Hepatocyte (in vitro differentiated cells): ENCODE results near the gene CEBPZOS. TPM values are rescaled to one million over a fixed set of nuclear protein-coding genes. Genes with fewer than 3 reads are reported as not detected.

Experiments
- DNase-seq: peaks from one replicate; pipeline ENCODE4 v3.0.0-alpha.2; 2016; ENCODE audit warnings: low spot score
- H2AFZ ChIP-seq: fragments of 200-600 bp; sonication (generic); 2 replicates; pipeline ENCODE4 v1.6.0; 2016; ENCODE audit warnings: antibody characterized with exemption, mild to moderate bottlenecking
- H3K27ac ChIP-seq: fragments of 200-600 bp; sonication (generic); 2 replicates; pipeline ENCODE4 v1.5.1; 2016; ENCODE audit warnings: mild to moderate bottlenecking
- H3K27me3 ChIP-seq: fragments of 200-600 bp; sonication (generic); 2 replicates; pipeline ENCODE4 v1.6.1; 2016
- H3K36me3 ChIP-seq: fragments of 200-600 bp; sonication (generic); replicated peaks from 2 replicates; pipeline ENCODE4 v1.5.1; 2016; ENCODE audit warnings: low read depth; ENCODE audit not compliant: insufficient read depth
- H3K4me1 ChIP-seq: fragments of 200-600 bp; sonication (generic); 2 replicates; pipeline ENCODE4 v1.5.1; 2016; ENCODE audit warnings: mild to moderate bottlenecking, moderate library complexity; ENCODE audit not compliant: insufficient read depth
- H3K4me2 ChIP-seq: fragments of 200-600 bp; sonication (generic); 2 replicates; pipeline ENCODE4 v1.6.0; 2016
- H3K4me3 ChIP-seq: fragments of 200-600 bp; sonication (generic); 2 replicates; pipeline ENCODE4 v1.5.1; 2016; ENCODE audit warnings: mild to moderate bottlenecking
- H3K79me2 ChIP-seq: fragments of 200-600 bp; sonication (generic); 2 replicates; pipeline ENCODE4 v1.6.0; 2017; ENCODE audit warnings: mild to moderate bottlenecking
- H3K9me2 ChIP-seq: fragments of 200-600 bp; sonication (generic); replicated peaks from 2 replicates; pipeline ENCODE4 v1.6.0; 2017; ENCODE audit warnings: mild to moderate bottlenecking; ENCODE audit not compliant: insufficient read depth
- H3K9me3 ChIP-seq: fragments of 200-600 bp; sonication (generic); 2 replicates; pipeline ENCODE4 v1.5.1; 2016; ENCODE audit warnings: low read depth, mild to moderate bottlenecking
- H4K20me1 ChIP-seq: fragments of 200-600 bp; sonication (generic); 2 replicates; pipeline ENCODE4 v1.6.0; 2016; ENCODE audit warnings: mild to moderate bottlenecking; ENCODE audit not compliant: insufficient read depth, poor library complexity, severe bottlenecking
- EZH2 ChIP-seq: fragments of 200-600 bp; sonication (generic); IDR thresholded peaks from 2 replicates; pipeline ENCODE4 v1.6.1; 2016; ENCODE audit warnings: antibody characterized with exemption, mild to moderate bottlenecking, borderline replicate concordance
- EZH2phosphoT487 ChIP-seq: fragments of 200-600 bp; sonication (generic); IDR thresholded peaks from one replicate; pipeline ENCODE4 v1.6.1; 2018; ENCODE audit warnings: antibody characterized with exemption, mild to moderate bottlenecking, low read depth, moderate library complexity; ENCODE audit not compliant: unreplicated experiment, severe bottlenecking
- WGBS: methylation state at CpG from one replicate; pipeline ENCODE4 v1.1.6; 2016; ENCODE audit warnings: low lambda C conversion rate; ENCODE audit errors: missing lambda C conversion rate; 5-methylcytosine and 5-hydroxymethylcytosine counted together
- polyA plus RNA-seq: library from polyadenylated mRNA; unstranded; fragments of >200 nt; fragmentation: Nextera tagmentation; extraction: Ambion mirVana; gene quantifications from 2 replicates; pipeline ENCODE4 v1.2.1, GENCODE V29; 2016
- total RNA-seq: library from RNA; depleted of rRNA; stranded (reverse); fragments of >200 nt; gene quantifications from 2 replicates; pipeline ENCODE4 v1.2.3, GENCODE V29; 2014
- TF ChIP-seq, protein P1 (sequence below): fragments of 200-600 bp; sonication (generic); IDR thresholded peaks from 2 replicates; pipeline ENCODE4 v1.5.1; 2016; ENCODE audit warnings: antibody characterized with exemption, mild to moderate bottlenecking; ENCODE audit not compliant: poor library complexity

The CEBPZOS gene
- total and polyA plus RNA-seq, 2 experiments from 2014 or later, result 11.0 to 13.7 TPM

GRCh38 chr2:37244755-37245154 lies 48.5 kb downstream of the CEBPZOS start:
- Histone ChIP-seq H3K4me1 (no peaks in the 10 kb centered on the region), H3K4me2 (no peak overlapping the region), H2AFZ (no peak overlapping the region), H3K36me3 (no peaks in the 10 kb centered on the region), H3K9me2 (no peaks in the 10 kb centered on the region), H3K27me3 (no peaks in the 10 kb centered on the region), H3K4me3 (no peak overlapping the region), H3K79me2 (no peaks in the 10 kb centered on the region), H3K9me3 (no peaks in the 10 kb centered on the region), H3K27ac (no peak overlapping the region), H4K20me1 (no peaks in the 10 kb centered on the region)
- WGBS, result 98% methylated on average over 3 of the region's 3 CpGs
- no peak for DNase-seq
- TF ChIP-seq, protein P1, sequence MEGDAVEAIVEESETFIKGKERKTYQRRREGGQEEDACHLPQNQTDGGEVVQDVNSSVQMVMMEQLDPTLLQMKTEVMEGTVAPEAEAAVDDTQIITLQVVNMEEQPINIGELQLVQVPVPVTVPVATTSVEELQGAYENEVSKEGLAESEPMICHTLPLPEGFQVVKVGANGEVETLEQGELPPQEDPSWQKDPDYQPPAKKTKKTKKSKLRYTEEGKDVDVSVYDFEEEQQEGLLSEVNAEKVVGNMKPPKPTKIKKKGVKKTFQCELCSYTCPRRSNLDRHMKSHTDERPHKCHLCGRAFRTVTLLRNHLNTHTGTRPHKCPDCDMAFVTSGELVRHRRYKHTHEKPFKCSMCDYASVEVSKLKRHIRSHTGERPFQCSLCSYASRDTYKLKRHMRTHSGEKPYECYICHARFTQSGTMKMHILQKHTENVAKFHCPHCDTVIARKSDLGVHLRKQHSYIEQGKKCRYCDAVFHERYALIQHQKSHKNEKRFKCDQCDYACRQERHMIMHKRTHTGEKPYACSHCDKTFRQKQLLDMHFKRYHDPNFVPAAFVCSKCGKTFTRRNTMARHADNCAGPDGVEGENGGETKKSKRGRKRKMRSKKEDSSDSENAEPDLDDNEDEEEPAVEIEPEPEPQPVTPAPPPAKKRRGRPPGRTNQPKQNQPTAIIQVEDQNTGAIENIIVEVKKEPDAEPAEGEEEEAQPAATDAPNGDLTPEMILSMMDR, result no peak
- no peak for TF ChIP-seq EZH2
- no peak for TF ChIP-seq EZH2phosphoT487

DNA sequence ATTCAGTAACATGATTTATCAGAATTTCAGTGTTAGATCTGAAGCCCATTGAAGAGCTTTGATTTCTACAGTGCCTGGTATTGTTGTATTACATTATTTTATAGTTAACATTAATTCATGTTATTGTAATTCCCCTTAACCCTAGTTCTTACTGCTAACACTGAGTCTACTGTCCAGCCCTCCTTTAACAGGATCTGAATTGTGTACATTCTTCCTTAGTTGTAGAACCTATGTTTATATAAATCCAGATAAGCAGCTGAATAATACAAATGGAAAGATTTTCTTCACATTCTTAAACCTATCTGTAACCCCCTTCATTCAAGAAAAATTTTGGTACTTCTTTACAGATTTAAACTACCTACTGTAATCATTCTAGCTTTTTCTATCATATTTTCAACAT lies 49.9 kb downstream of the CEBPZOS start:
- H3K4me1 ChIP-seq, result no peaks in the 10 kb centered on the region
- H3K4me2 ChIP-seq, result no peak overlapping the region

GRCh38 chr2:37250869-37251740 lies 54.8 kb downstream of the CEBPZOS start:
- TF ChIP-seq EZH2phosphoT487 (no peak), EZH2 (no peak)
- TF ChIP-seq, protein P1, result no peak
- Histone ChIP-seq H3K9me3 (no peaks in the 10 kb centered on the region), H3K4me3 (no peak overlapping the region), H3K27me3 (no peaks in the 10 kb centered on the region), H3K9me2 (no peaks in the 10 kb centered on the region), H3K79me2 (no peaks in the 10 kb centered on the region), H3K4me1 (no peaks in the 10 kb centered on the region), H3K36me3 (no peaks in the 10 kb centered on the region), H3K4me2 (no peak overlapping the region), H3K27ac (no peak overlapping the region), H4K20me1 (no peaks in the 10 kb centered on the region), H2AFZ (no peak overlapping the region)
- WGBS, result 76% methylated on average over 5 of the region's 5 CpGs
- DNase-seq, result no peak

More for the DNA sequence above, 49.9 kb downstream of the CEBPZOS start:
- no peak for DNase-seq
- no peaks in the 10 kb centered on the region for H3K9me3 ChIP-seq
- no peak overlapping the region for H2AFZ ChIP-seq
- no peak overlapping the region for H3K4me3 ChIP-seq
- H3K9me2 ChIP-seq, result no peaks in the 10 kb centered on the region
- no peaks in the 10 kb centered on the region for H3K36me3 ChIP-seq
- no peaks in the 10 kb centered on the region for H3K79me2 ChIP-seq
- TF ChIP-seq EZH2phosphoT487 (no peak), EZH2 (no peak)
- TF ChIP-seq, protein P1, result no peak
- H4K20me1 ChIP-seq, result no peaks in the 10 kb centered on the region
- no peak overlapping the region for H3K27ac ChIP-seq
- no peaks in the 10 kb centered on the region for H3K27me3 ChIP-seq

Other genes with a start within 250 kb of the CEBPZOS start
- gene STRN, start 230.0 kb upstream of the CEBPZOS start, total RNA-seq, result 13.9 and 14.1 TPM in 2 replicates
- 4.4 TPM in 2 replicates for gene STRN, start 230.0 kb upstream of the CEBPZOS start, polyA plus RNA-seq
- 24.1 and 25.1 TPM in 2 replicates for gene HEATR5B, start 112.1 kb upstream of the CEBPZOS start, total RNA-seq
- 5.1 and 8.7 TPM in 2 replicates for gene HEATR5B, start 112.1 kb upstream of the CEBPZOS start, polyA plus RNA-seq
- gene GPATCH11, start 112.0 kb upstream of the CEBPZOS start, total RNA-seq, result 4.3 and 7.0 TPM in 2 replicates
- 2.8 and 3.1 TPM in 2 replicates for gene GPATCH11, start 112.0 kb upstream of the CEBPZOS start, polyA plus RNA-seq
- gene EIF2AK2, start 39.5 kb upstream of the CEBPZOS start, total RNA-seq, result 35.6 and 38.4 TPM in 2 replicates
- gene EIF2AK2, start 39.5 kb upstream of the CEBPZOS start, polyA plus RNA-seq, result 22.2 and 27.8 TPM in 2 replicates
- not detected in 2 replicates for gene SULT6B1, start 7.8 kb upstream of the CEBPZOS start, total RNA-seq
- gene SULT6B1, start 7.8 kb upstream of the CEBPZOS start, polyA plus RNA-seq, result not detected in 2 replicates
- gene CEBPZ, start 35.1 kb downstream of the CEBPZOS start, total RNA-seq, result 40.3 and 49.7 TPM in 2 replicates
- 15.4 and 21.5 TPM in 2 replicates for gene CEBPZ, start 35.1 kb downstream of the CEBPZOS start, polyA plus RNA-seq
- 14.7 and 17.7 TPM in 2 replicates for gene NDUFAF7, start 35.2 kb downstream of the CEBPZOS start, total RNA-seq
- gene NDUFAF7, start 35.2 kb downstream of the CEBPZOS start, polyA plus RNA-seq, result 11.8 and 17.1 TPM in 2 replicates
- gene PRKD3, start 128.3 kb downstream of the CEBPZOS start, total RNA-seq, result 35.9 and 36.4 TPM in 2 replicates
- 17.3 and 20.7 TPM in 2 replicates for gene PRKD3, start 128.3 kb downstream of the CEBPZOS start, polyA plus RNA-seq
- gene QPCT, start 148.1 kb downstream of the CEBPZOS start, total RNA-seq, result 2.0 TPM in 1 of 2 replicates, not detected in the other
- 0.36 and 0.81 TPM in 2 replicates for gene QPCT, start 148.1 kb downstream of the CEBPZOS start, polyA plus RNA-seq